ENCODE data around the gene MYH3.

Gene MYH3

GRCh38 chr17:10605221-10605783 is 51.8 kb downstream of the MYH3 start:
- H4K20me1 ChIP-seq (ENCODE audit: insufficient read depth), result no peaks in the 10 kb centered on the region
- no peaks in the 10 kb centered on the region for H3K4me1 ChIP-seq (ENCODE audit: low read depth, poor library complexity, severe bottlenecking)
- no peak overlapping the region for H3K4me3 ChIP-seq (IDR thresholded peaks at IDR 0.05; ENCODE audit: insufficient read depth, low read depth, low read length)
- TF ChIP-seq, protein P1, sequence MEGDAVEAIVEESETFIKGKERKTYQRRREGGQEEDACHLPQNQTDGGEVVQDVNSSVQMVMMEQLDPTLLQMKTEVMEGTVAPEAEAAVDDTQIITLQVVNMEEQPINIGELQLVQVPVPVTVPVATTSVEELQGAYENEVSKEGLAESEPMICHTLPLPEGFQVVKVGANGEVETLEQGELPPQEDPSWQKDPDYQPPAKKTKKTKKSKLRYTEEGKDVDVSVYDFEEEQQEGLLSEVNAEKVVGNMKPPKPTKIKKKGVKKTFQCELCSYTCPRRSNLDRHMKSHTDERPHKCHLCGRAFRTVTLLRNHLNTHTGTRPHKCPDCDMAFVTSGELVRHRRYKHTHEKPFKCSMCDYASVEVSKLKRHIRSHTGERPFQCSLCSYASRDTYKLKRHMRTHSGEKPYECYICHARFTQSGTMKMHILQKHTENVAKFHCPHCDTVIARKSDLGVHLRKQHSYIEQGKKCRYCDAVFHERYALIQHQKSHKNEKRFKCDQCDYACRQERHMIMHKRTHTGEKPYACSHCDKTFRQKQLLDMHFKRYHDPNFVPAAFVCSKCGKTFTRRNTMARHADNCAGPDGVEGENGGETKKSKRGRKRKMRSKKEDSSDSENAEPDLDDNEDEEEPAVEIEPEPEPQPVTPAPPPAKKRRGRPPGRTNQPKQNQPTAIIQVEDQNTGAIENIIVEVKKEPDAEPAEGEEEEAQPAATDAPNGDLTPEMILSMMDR (conservative IDR thresholded peaks at IDR 0.05; ENCODE audit: low read depth, low read length), result no peak
- H3K27me3 ChIP-seq (ENCODE audit: insufficient read depth, low read depth), result no peaks in the 10 kb centered on the region
- no peaks in the 10 kb centered on the region for H3K79me2 ChIP-seq (ENCODE audit: insufficient read depth, low read depth)
- no peak overlapping the region for H3K4me2 ChIP-seq
- no peak overlapping the region for H2AFZ ChIP-seq (ENCODE audit: low read depth)
- no peaks in the 10 kb centered on the region for H3K36me3 ChIP-seq (ENCODE audit: insufficient read depth)
- H3K9ac ChIP-seq, result no peak overlapping the region
- no peak overlapping the region for H3K27ac ChIP-seq

DNA sequence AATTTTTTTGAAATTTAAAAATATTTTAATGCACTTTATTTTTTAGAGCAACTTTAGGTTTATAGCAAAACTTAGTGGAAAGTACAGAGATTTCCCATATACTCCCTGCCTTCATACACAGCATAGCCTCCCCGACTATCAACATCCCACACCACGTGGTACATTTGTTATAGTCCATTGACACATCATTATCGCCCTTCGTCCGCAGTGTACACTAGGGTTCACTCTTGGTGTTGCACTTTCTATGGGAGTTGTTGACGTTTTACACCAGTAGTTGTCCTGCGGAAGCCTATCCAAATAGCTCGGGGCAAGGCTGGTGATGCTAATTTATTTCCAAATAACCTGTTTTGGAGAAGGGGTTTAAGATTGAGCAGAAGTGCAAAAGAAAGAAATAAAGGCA is 52.6 kb downstream of the MYH3 start:
- no peaks in the 10 kb centered on the region for H3K27me3 ChIP-seq (ENCODE audit: insufficient read depth, low read depth)
- no peak overlapping the region for H3K27ac ChIP-seq
- H3K9ac ChIP-seq, result no peak overlapping the region
- H3K79me2 ChIP-seq (ENCODE audit: insufficient read depth, low read depth), result no peaks in the 10 kb centered on the region
- H3K4me2 ChIP-seq, result no peak overlapping the region
- H3K4me1 ChIP-seq (ENCODE audit: low read depth, poor library complexity, severe bottlenecking), result no peaks in the 10 kb centered on the region
- H4K20me1 ChIP-seq (ENCODE audit: insufficient read depth), result no peaks in the 10 kb centered on the region
- TF ChIP-seq, protein P1 (conservative IDR thresholded peaks at IDR 0.05; ENCODE audit: low read depth, low read length), result no peak
- no peak overlapping the region for H2AFZ ChIP-seq (ENCODE audit: low read depth)
- H3K4me3 ChIP-seq (IDR thresholded peaks at IDR 0.05; ENCODE audit: insufficient read depth, low read depth, low read length), result no peak overlapping the region
- H3K36me3 ChIP-seq (ENCODE audit: insufficient read depth), result no peaks in the 10 kb centered on the region

DNA sequence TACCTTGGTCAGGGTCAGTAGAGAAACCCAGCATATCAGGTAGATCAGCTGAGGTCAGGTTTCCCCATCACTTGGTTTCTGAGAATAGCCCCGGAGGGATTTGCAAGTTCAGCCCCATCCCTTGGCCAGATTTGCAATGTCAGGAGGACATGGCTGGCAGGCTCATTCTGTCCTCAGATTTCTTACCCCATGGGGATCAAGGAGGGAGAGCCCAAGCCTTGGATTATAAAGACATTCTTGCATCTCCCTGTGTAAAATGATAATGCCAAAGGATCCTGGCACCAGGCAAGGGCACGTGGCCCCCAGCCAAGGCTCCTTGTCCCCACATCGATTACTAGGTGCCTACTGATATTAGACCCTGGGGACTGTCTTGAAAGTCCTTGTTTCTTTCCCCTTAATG is 53.2 kb downstream of the MYH3 start:
- TF ChIP-seq, protein P1 (conservative IDR thresholded peaks at IDR 0.05; ENCODE audit: low read depth, low read length), result no peak
- Histone ChIP-seq H3K27ac (no peak overlapping the region), H3K4me3 (IDR thresholded peaks at IDR 0.05; ENCODE audit: insufficient read depth, low read depth, low read length) (no peak overlapping the region), H3K27me3 (ENCODE audit: insufficient read depth, low read depth) (no peaks in the 10 kb centered on the region), H3K4me1 (ENCODE audit: low read depth, poor library complexity, severe bottlenecking) (no peaks in the 10 kb centered on the region), H3K79me2 (ENCODE audit: insufficient read depth, low read depth) (no peaks in the 10 kb centered on the region), H2AFZ (ENCODE audit: low read depth) (no peak overlapping the region), H3K9ac (no peak overlapping the region), H3K36me3 (ENCODE audit: insufficient read depth) (no peaks in the 10 kb centered on the region), H3K4me2 (no peak overlapping the region), H4K20me1 (ENCODE audit: insufficient read depth) (no peaks in the 10 kb centered on the region)

GRCh38 chr17:10600571-10600970 is 56.5 kb downstream of the MYH3 start:
- H3K79me2 ChIP-seq (ENCODE audit: insufficient read depth, low read depth), result no peaks in the 10 kb centered on the region
- H3K36me3 ChIP-seq (ENCODE audit: insufficient read depth), result no peaks in the 10 kb centered on the region
- H3K4me3 ChIP-seq (IDR thresholded peaks at IDR 0.05; ENCODE audit: insufficient read depth, low read depth, low read length), result no peak overlapping the region
- H2AFZ ChIP-seq (ENCODE audit: low read depth), result no peak overlapping the region
- TF ChIP-seq, protein P1 (conservative IDR thresholded peaks at IDR 0.05; ENCODE audit: low read depth, low read length), result no peak
- no peaks in the 10 kb centered on the region for H4K20me1 ChIP-seq (ENCODE audit: insufficient read depth)
- H3K27ac ChIP-seq, result no peak overlapping the region
- no peak overlapping the region for H3K9ac ChIP-seq
- H3K4me1 ChIP-seq (ENCODE audit: low read depth, poor library complexity, severe bottlenecking), result no peaks in the 10 kb centered on the region
- H3K4me2 ChIP-seq, result no peak overlapping the region
- no peaks in the 10 kb centered on the region for H3K27me3 ChIP-seq (ENCODE audit: insufficient read depth, low read depth)

All from KMS-11 (cell line).